ENCODE data around the gene ARFGAP3.

The ARFGAP3 gene

DNA sequence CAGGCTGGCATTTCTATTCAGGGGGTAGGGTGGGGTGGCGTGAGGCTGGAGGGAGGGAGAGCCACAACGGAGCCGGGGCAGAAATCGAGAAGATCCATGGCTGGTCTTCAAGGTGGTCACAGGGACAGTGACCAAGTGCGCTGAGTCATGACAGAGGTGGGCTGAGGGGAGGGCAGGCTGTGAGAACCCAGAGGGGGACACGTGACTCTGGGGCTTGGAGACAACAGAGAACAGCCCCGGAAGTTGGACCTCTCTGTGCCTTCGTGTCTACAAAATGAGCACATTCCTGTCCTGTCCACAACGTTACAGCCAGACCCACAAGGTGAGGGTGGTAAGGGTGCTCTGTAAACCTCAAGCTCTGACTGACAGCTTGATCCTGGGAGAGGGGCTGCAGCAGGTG is 35.1 kb upstream of the ARFGAP3 start:
- H3K27me3 ChIP-seq (replicated peaks in 2 of 5; ENCODE audit: control insufficient read depth in 4 of 5, insufficient read depth in 5 of 5, low read length in 4 of 5): no peaks in the 10 kb centered on the region
- POLR2A ChIA-PET: no interaction called here
- H3K27ac ChIP-seq (ENCODE audit: insufficient read depth in 1 of 2, low read depth in 1 of 2, low read length in 2 of 2, poor library complexity in 1 of 2, severe bottlenecking in 2 of 2): no peak overlapping the region
- H3K36me3 ChIP-seq (ENCODE audit: control insufficient read depth in 4 of 4, insufficient read depth in 4 of 4, low read length in 3 of 4): peaks cover 0 to 22% (median 15%) of the 10 kb centered on the region in 4 experiments
- 28% methylated on average over 9 of the region's 9 CpGs for WGBS (ENCODE audit: insufficient coverage)
- CTCF ChIA-PET: interaction anchor here (1.1 to 6.7 kb wide), 6 partner anchors 10 to 100 kb away, joined by 3 to 57 read pairs (median 5); no protein-coding TSS in a partner anchor
- H3K9me3 ChIP-seq (ENCODE audit: control extremely low read depth in 1 of 5, control insufficient read depth in 4 of 5, insufficient read depth in 2 of 5, low read depth in 1 of 5, low read length in 4 of 5): no peaks in the 10 kb centered on the region
- peaks cover 22 to 93% (median 73%) of the 10 kb centered on the region in 4 experiments for H3K4me1 ChIP-seq (ENCODE audit: control extremely low read depth in 1 of 4, control insufficient read depth in 4 of 4, insufficient read depth in 4 of 4, low read length in 3 of 4)
- peak in 2 of 3 donors; percentile 23 to 36 for DNase-seq
- H3K4me3 ChIP-seq (ENCODE audit: control insufficient read depth in 1 of 7, extremely low read depth in 1 of 7, insufficient read depth in 4 of 7, low read depth in 2 of 7, low read length in 6 of 7): peak overlapping the region in 1 of 7 experiments; percentile 19

GRCh38 chr22:42891696-42892095 is 34.6 kb upstream of the ARFGAP3 start:
- ChIA-PET POLR2A (interaction anchor here (0.6 kb wide), 1 partner anchor 186 kb away, joined by 5 read pairs; no protein-coding TSS in a partner anchor), CTCF (interaction anchor here (1.4 to 6.7 kb wide), 4 partner anchors 15 to 25 kb away, joined by 3 to 57 read pairs (median 10); no protein-coding TSS in a partner anchor)
- peaks cover 21 to 92% (median 72%) of the 10 kb centered on the region in 4 experiments for H3K4me1 ChIP-seq (ENCODE audit: control extremely low read depth in 1 of 4, control insufficient read depth in 4 of 4, insufficient read depth in 4 of 4, low read length in 3 of 4)
- no peak overlapping the region for H3K27ac ChIP-seq (ENCODE audit: insufficient read depth in 1 of 2, low read depth in 1 of 2, low read length in 2 of 2, poor library complexity in 1 of 2, severe bottlenecking in 2 of 2)
- peaks cover 0 to 26% (median 18%) of the 10 kb centered on the region in 4 experiments for H3K36me3 ChIP-seq (ENCODE audit: control insufficient read depth in 4 of 4, insufficient read depth in 4 of 4, low read length in 3 of 4)
- H3K9me3 ChIP-seq (ENCODE audit: control extremely low read depth in 1 of 5, control insufficient read depth in 4 of 5, insufficient read depth in 2 of 5, low read depth in 1 of 5, low read length in 4 of 5): no peaks in the 10 kb centered on the region
- no peak for DNase-seq
- H3K4me3 ChIP-seq (ENCODE audit: control insufficient read depth in 1 of 7, extremely low read depth in 1 of 7, insufficient read depth in 4 of 7, low read depth in 2 of 7, low read length in 6 of 7): peak overlapping the region in 1 of 7 experiments; percentile 8
- H3K27me3 ChIP-seq (replicated peaks in 2 of 5; ENCODE audit: control insufficient read depth in 4 of 5, insufficient read depth in 5 of 5, low read length in 4 of 5): no peaks in the 10 kb centered on the region
- no CpG with 5 or more reads among the region's 3 CpGs for WGBS (ENCODE audit: insufficient coverage)

DNA sequence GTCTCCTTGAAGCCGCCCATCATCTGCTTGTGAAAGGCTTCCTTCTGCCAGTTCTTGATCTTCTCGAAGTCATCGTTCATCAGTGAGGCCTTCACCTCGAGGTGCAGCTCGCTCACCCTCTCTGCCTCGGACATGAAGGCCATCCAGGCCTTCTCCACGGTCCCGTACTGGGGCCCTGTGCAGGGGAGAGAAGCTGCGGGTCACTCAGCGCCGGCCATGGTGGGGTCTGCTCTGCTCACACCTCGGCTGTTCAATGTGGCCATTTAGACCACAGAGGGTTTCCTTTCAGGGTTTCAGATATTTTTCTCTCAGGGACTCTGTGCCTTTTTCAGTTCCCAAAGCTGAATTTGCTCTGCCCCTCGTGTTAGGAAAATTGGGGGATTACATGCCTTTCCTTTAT is 33.9 kb upstream of the ARFGAP3 start:
- WGBS (ENCODE audit: insufficient coverage): 94% methylated on average over 13 of the region's 13 CpGs
- no peak for DNase-seq
- ChIA-PET CTCF (interaction anchor here (1.7 to 6.7 kb wide), 3 partner anchors 9 to 24 kb away, joined by 3 to 57 read pairs (median 13); no protein-coding TSS in a partner anchor), POLR2A (interaction anchor here (0.6 kb wide), 1 partner anchor 187 kb away, joined by 5 read pairs; no protein-coding TSS in a partner anchor)
- H3K9me3 ChIP-seq (ENCODE audit: control extremely low read depth in 1 of 5, control insufficient read depth in 4 of 5, insufficient read depth in 2 of 5, low read depth in 1 of 5, low read length in 4 of 5): no peaks in the 10 kb centered on the region
- H3K36me3 ChIP-seq (ENCODE audit: control insufficient read depth in 4 of 4, insufficient read depth in 4 of 4, low read length in 3 of 4): peaks cover 0 to 33% (median 25%) of the 10 kb centered on the region in 4 experiments
- no peaks in the 10 kb centered on the region for H3K27me3 ChIP-seq (replicated peaks in 2 of 5; ENCODE audit: control insufficient read depth in 4 of 5, insufficient read depth in 5 of 5, low read length in 4 of 5)
- no peak overlapping the region for H3K4me3 ChIP-seq (ENCODE audit: control insufficient read depth in 1 of 7, extremely low read depth in 1 of 7, insufficient read depth in 4 of 7, low read depth in 2 of 7, low read length in 6 of 7)
- peaks cover 14 to 85% (median 68%) of the 10 kb centered on the region in 4 experiments for H3K4me1 ChIP-seq (ENCODE audit: control extremely low read depth in 1 of 4, control insufficient read depth in 4 of 4, insufficient read depth in 4 of 4, low read length in 3 of 4)
- no peak overlapping the region for H3K27ac ChIP-seq (ENCODE audit: insufficient read depth in 1 of 2, low read depth in 1 of 2, low read length in 2 of 2, poor library complexity in 1 of 2, severe bottlenecking in 2 of 2)

- ChIA-PET POLR2A (no interaction called here), CTCF (interaction anchor here (0.8 to 2.0 kb wide), 4 partner anchors 10 to 42 kb away, joined by 3 to 5 read pairs (median 4); no protein-coding TSS in a partner anchor)
- DNase-seq: peak; percentile 85 to 95 (median 94)
- 16% methylated on average over 4 of the region's 4 CpGs for WGBS (ENCODE audit: insufficient coverage)
- H3K27ac ChIP-seq (ENCODE audit: insufficient read depth in 1 of 2, low read depth in 1 of 2, low read length in 2 of 2, poor library complexity in 1 of 2, severe bottlenecking in 2 of 2): peak overlapping the region in 1 of 2 experiments; percentile 58
- H3K36me3 ChIP-seq (ENCODE audit: control insufficient read depth in 4 of 4, insufficient read depth in 4 of 4, low read length in 3 of 4): peaks cover 0 to 49% (median 37%) of the 10 kb centered on the region in 4 experiments
- H3K27me3 ChIP-seq (replicated peaks in 2 of 5; ENCODE audit: control insufficient read depth in 4 of 5, insufficient read depth in 5 of 5, low read length in 4 of 5): no peaks in the 10 kb centered on the region
- peak overlapping the region in 2 of 7 experiments; percentile 17 to 54 for H3K4me3 ChIP-seq (ENCODE audit: control insufficient read depth in 1 of 7, extremely low read depth in 1 of 7, insufficient read depth in 4 of 7, low read depth in 2 of 7, low read length in 6 of 7)
- H3K9me3 ChIP-seq (ENCODE audit: control extremely low read depth in 1 of 5, control insufficient read depth in 4 of 5, insufficient read depth in 2 of 5, low read depth in 1 of 5, low read length in 4 of 5): no peaks in the 10 kb centered on the region
- peaks cover 3 to 68% (median 51%) of the 10 kb centered on the region in 4 experiments for H3K4me1 ChIP-seq (ENCODE audit: control extremely low read depth in 1 of 4, control insufficient read depth in 4 of 4, insufficient read depth in 4 of 4, low read length in 3 of 4)
Observed at GRCh38 chr22:42889304-42889703, 32.2 kb upstream of the ARFGAP3 start.

GRCh38 chr22:42887523-42888507 is 30.7 kb upstream of the ARFGAP3 start:
- Histone ChIP-seq H3K9me3 (ENCODE audit: control extremely low read depth in 1 of 5, control insufficient read depth in 4 of 5, insufficient read depth in 2 of 5, low read depth in 1 of 5, low read length in 4 of 5) (no peaks in the 10 kb centered on the region), H3K4me1 (ENCODE audit: control extremely low read depth in 1 of 4, control insufficient read depth in 4 of 4, insufficient read depth in 4 of 4, low read length in 3 of 4) (peaks cover 3 to 53% (median 37%) of the 10 kb centered on the region in 4 experiments), H3K36me3 (ENCODE audit: control insufficient read depth in 4 of 4, insufficient read depth in 4 of 4, low read length in 3 of 4) (peaks cover 0 to 62% (median 46%) of the 10 kb centered on the region in 4 experiments), H3K27me3 (replicated peaks in 2 of 5; ENCODE audit: control insufficient read depth in 4 of 5, insufficient read depth in 5 of 5, low read length in 4 of 5) (no peaks in the 10 kb centered on the region), H3K27ac (ENCODE audit: insufficient read depth in 1 of 2, low read depth in 1 of 2, low read length in 2 of 2, poor library complexity in 1 of 2, severe bottlenecking in 2 of 2) (no peak overlapping the region), H3K4me3 (ENCODE audit: control insufficient read depth in 1 of 7, extremely low read depth in 1 of 7, insufficient read depth in 4 of 7, low read depth in 2 of 7, low read length in 6 of 7) (no peak overlapping the region)
- ChIA-PET POLR2A (interaction anchor here (0.5 kb wide), 1 partner anchor 89 kb away, joined by 3 read pairs; no protein-coding TSS in a partner anchor), CTCF (no interaction called here)
- WGBS (ENCODE audit: insufficient coverage): 87% methylated on average over 11 of the region's 14 CpGs
- DNase-seq: no peak

- ChIA-PET CTCF (no interaction called here), POLR2A (no interaction called here)
- Histone ChIP-seq H3K9me3 (ENCODE audit: control extremely low read depth in 1 of 5, control insufficient read depth in 4 of 5, insufficient read depth in 2 of 5, low read depth in 1 of 5, low read length in 4 of 5) (no peaks in the 10 kb centered on the region), H3K4me1 (ENCODE audit: control extremely low read depth in 1 of 4, control insufficient read depth in 4 of 4, insufficient read depth in 4 of 4, low read length in 3 of 4) (peaks cover under 1 to 46% (median 30%) of the 10 kb centered on the region in 4 experiments), H3K36me3 (ENCODE audit: control insufficient read depth in 4 of 4, insufficient read depth in 4 of 4, low read length in 3 of 4) (peaks cover 0 to 69% (median 50%) of the 10 kb centered on the region in 4 experiments), H3K4me3 (ENCODE audit: control insufficient read depth in 1 of 7, extremely low read depth in 1 of 7, insufficient read depth in 4 of 7, low read depth in 2 of 7, low read length in 6 of 7) (no peak overlapping the region), H3K27ac (ENCODE audit: insufficient read depth in 1 of 2, low read depth in 1 of 2, low read length in 2 of 2, poor library complexity in 1 of 2, severe bottlenecking in 2 of 2) (no peak overlapping the region), H3K27me3 (replicated peaks in 2 of 5; ENCODE audit: control insufficient read depth in 4 of 5, insufficient read depth in 5 of 5, low read length in 4 of 5) (no peaks in the 10 kb centered on the region)
- DNase-seq: no peak
- 76% methylated on average over 5 of the region's 7 CpGs for WGBS (ENCODE audit: insufficient coverage)
Observed at GRCh38 chr22:42887120-42887519, 30.0 kb upstream of the ARFGAP3 start.

Measured in common myeloid progenitor, CD34-positive (primary cell).